AG10803 (cell line): ENCODE measurements around the gene HMGB2.

Source experiments
- DNase-seq: peaks from one replicate; pipeline ENCODE4 v3.0.0; 2010; ENCODE audit warnings: low read depth
- H3K4me3 ChIP-seq: 2 replicates; pipeline ENCODE4 v1.5.1; 2011; ENCODE audit warnings: mild to moderate bottlenecking, low read length, control low read depth
- CTCF ChIP-seq: conservative IDR thresholded peaks from 2 replicates; pipeline ENCODE4 v1.5.1; 2011; ENCODE audit warnings: mild to moderate bottlenecking, low read length, control low read depth, inconsistent platforms

Gene HMGB2

GRCh38 chr4:173289353-173289727, 44.8 kb downstream of the HMGB2 start:
- no peak overlapping the region for H3K4me3 ChIP-seq
- DNase-seq = no peak
- no peak for TF ChIP-seq CTCF

- no peak overlapping the region for H3K4me3 ChIP-seq
- DNase-seq = no peak
- TF ChIP-seq CTCF = no peak
These were observed 45.3 kb downstream of the HMGB2 start for GRCh38 chr4:173288698-173289352.

- TF ChIP-seq CTCF = peak; percentile 68
- peak; percentile 64 for DNase-seq
- H3K4me3 ChIP-seq = no peak overlapping the region
These were observed 45.9 kb downstream of the HMGB2 start for GRCh38 chr4:173288296-173288695.

- no peak overlapping the region for H3K4me3 ChIP-seq
- DNase-seq = no peak
- no peak for TF ChIP-seq CTCF
These were observed 46.7 kb downstream of the HMGB2 start for GRCh38 chr4:173287486-173287885.

- TF ChIP-seq CTCF = no peak
- no peak for DNase-seq
- no peak overlapping the region for H3K4me3 ChIP-seq
These were observed 49.7 kb downstream of the HMGB2 start for GRCh38 chr4:173284463-173284862.

- TF ChIP-seq CTCF = no peak
- H3K4me3 ChIP-seq = no peak overlapping the region
- DNase-seq = no peak
These were observed 51.5 kb downstream of the HMGB2 start for GRCh38 chr4:173282626-173283025.

GRCh38 chr4:173282256-173282562, 51.9 kb downstream of the HMGB2 start:
- H3K4me3 ChIP-seq = no peak overlapping the region
- no peak for TF ChIP-seq CTCF
- DNase-seq = no peak
